ENCODE measurements around the gene CHCHD6.

DNA sequence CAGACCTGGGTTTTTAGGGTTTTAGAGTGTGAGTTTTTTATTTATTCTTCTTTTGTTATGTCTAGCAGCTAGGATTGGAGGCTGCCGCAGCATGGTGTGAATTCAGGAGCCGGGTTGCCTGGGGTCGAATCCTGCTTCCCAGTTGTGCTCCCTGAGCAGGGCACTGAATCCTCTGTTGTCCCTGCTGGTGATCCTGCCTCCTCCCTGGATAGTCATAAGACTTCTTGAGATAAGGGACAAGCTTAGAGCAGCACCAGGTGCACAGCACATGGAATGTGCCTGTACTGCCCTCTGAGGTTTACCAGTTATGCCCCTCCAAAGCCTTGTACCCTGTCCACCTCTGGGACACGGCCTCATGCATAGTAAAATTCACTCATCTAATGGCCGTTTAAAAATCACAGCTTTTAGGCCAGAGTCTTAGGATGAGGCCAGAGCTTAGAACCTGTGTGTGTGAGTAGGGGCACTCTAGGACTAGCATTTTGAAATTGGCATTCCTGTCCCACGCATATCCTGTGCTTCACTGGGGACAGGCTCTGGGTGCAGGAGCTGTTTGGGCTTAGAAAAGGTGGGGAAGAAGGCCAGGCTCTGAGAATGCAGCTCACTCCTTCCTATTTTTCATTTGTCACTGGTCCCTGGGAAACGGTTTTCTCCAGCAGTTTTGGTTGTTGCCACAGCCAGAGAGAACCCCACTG lies 47.7 kb downstream of the CHCHD6 start:
- TF ChIP-seq, protein P1, sequence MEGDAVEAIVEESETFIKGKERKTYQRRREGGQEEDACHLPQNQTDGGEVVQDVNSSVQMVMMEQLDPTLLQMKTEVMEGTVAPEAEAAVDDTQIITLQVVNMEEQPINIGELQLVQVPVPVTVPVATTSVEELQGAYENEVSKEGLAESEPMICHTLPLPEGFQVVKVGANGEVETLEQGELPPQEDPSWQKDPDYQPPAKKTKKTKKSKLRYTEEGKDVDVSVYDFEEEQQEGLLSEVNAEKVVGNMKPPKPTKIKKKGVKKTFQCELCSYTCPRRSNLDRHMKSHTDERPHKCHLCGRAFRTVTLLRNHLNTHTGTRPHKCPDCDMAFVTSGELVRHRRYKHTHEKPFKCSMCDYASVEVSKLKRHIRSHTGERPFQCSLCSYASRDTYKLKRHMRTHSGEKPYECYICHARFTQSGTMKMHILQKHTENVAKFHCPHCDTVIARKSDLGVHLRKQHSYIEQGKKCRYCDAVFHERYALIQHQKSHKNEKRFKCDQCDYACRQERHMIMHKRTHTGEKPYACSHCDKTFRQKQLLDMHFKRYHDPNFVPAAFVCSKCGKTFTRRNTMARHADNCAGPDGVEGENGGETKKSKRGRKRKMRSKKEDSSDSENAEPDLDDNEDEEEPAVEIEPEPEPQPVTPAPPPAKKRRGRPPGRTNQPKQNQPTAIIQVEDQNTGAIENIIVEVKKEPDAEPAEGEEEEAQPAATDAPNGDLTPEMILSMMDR (IDR thresholded peaks at IDR 0.05) = no peak
- no peak for TF ChIP-seq POLR2A (IDR thresholded peaks at IDR 0.05)

All from right lobe of liver (tissue), 4 donors.